ENCODE data around the gene MRPL54. TPM values are rescaled to one million over a fixed set of nuclear protein-coding genes. Genes with fewer than 3 reads are reported as not detected.

MRPL54 gene
- polyA plus RNA-seq, 1 donor (not counting 4 experiments of a cell fraction or from before 2014, with no cell fraction given): 27.0 TPM

DNA sequence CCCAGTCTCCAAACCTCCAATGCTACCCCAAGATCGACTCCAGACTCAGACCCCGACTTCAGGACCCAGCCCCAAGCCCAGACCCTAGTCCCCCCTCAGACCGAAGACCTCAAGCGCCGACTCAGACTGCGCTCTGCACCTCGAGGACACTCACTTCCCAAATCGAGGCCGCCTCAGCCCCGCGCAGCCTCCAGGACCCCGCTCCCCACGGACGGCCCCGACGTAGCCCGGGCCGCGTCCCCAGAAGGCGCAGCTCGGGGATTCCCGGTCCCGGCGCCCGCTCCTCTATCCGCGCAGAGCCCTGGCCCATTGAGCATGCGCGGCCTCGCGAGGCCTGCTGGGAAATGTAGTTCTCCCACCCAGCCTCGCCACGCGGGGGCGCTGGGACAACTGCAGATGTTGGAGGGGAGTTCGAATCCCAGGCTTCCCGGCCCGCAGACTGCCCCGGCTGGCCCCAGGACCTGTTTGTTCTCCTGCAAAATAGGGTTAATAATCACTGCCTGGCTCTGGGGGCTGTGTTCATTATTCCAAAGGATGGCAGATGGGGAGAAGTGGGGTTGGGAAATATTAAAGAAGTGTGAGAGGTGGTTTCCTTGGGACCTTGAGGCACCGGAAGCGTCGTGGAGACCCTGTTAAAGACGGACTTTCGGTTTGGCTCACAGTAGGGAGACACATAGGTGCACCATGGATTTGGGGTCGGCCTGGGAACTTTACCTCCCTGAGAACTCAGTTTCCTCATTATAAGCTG, 926 bp upstream of the MRPL54 start, which contains the start of gene APBA3:
APBA3 (minus strand) TSS at position 311 of the 748 bp plus-strand sequence. CDS start 1,428 bp downstream, outside the sequence.
- H3K79me2 ChIP-seq (ENCODE audit: control insufficient read depth, insufficient read depth, low read length): peaks cover 18% of the 10 kb centered on the region
- no peaks in the 10 kb centered on the region for H4K20me1 ChIP-seq (ENCODE audit: control insufficient read depth, extremely low read depth, insufficient read depth, low read length)
- peak within 1 kb of the TSS; percentile 98 for H3K27ac ChIP-seq (ENCODE audit: control insufficient read depth, insufficient read depth, low read length)
- peak; percentile 67 for DNase-seq (ENCODE audit: low read depth, low spot score)
- H3K36me3 ChIP-seq (ENCODE audit: control insufficient read depth in 2 of 2, extremely low read depth in 1 of 2, insufficient read depth in 2 of 2, low read length in 2 of 2): peaks cover 4 to 6% of the 10 kb centered on the region in 2 experiments
- H3K27me3 ChIP-seq (ENCODE audit: control insufficient read depth, extremely low read depth, insufficient read depth, low read length): no peaks in the 10 kb centered on the region
- H3K4me2 ChIP-seq (ENCODE audit: control insufficient read depth, extremely low read depth, insufficient read depth, low read depth, low read length): peak within 1 kb of the TSS; percentile 72
- H3K9me3 ChIP-seq (ENCODE audit: control insufficient read depth, low read depth, low read length): no peaks in the 10 kb centered on the region
- peak within 1 kb of the TSS; percentile 96 for H2AFZ ChIP-seq (ENCODE audit: control insufficient read depth, low read length)
- dilution Hi-C loops (cut with MboI; ENCODE audit: extremely low pct_ligation_motif_present, low sequenced_read_pairs): no loop called here
- H3K4me1 ChIP-seq (ENCODE audit: control insufficient read depth, extremely low read depth, insufficient read depth, low read length): peaks cover 9% of the 10 kb centered on the region
- TF ChIP-seq CTCF (optimal IDR thresholded peaks at IDR 0.05 in 1 of 3, IDR thresholded peaks at IDR 0.05 in 1 of 3, conservative IDR thresholded peaks at IDR 0.05 in 1 of 3; ENCODE audit: extremely low read depth in 1 of 3, insufficient read depth in 2 of 3, low read length in 3 of 3): peak; percentile 65 to 93 (median 79)
- no peak for TF ChIP-seq EZH2 (IDR thresholded peaks at IDR 0.05; ENCODE audit: low read length)
- no peaks in the 10 kb centered on the region for H3K9me1 ChIP-seq (ENCODE audit: control insufficient read depth, extremely low read depth, insufficient read depth, low read length)
- H3K9ac ChIP-seq (ENCODE audit: control insufficient read depth, extremely low read depth, insufficient read depth, low read length): peak within 1 kb of the TSS; percentile 99
- H3K4me3 ChIP-seq (ENCODE audit: control insufficient read depth in 2 of 3, extremely low read depth in 1 of 3, insufficient read depth in 2 of 3, low read depth in 1 of 3, low read length in 3 of 3): peak within 1 kb of the TSS; percentile 80 to 98 (median 96)
- FAIRE-seq: no peak

- peaks cover 9% of the 10 kb centered on the region for H3K4me1 ChIP-seq (ENCODE audit: control insufficient read depth, extremely low read depth, insufficient read depth, low read length)
- no peaks in the 10 kb centered on the region for H3K9me1 ChIP-seq (ENCODE audit: control insufficient read depth, extremely low read depth, insufficient read depth, low read length)
- dilution Hi-C loops (cut with MboI; ENCODE audit: extremely low pct_ligation_motif_present, low sequenced_read_pairs): no loop called here
- H3K27ac ChIP-seq (ENCODE audit: control insufficient read depth, insufficient read depth, low read length): peak overlapping the region; percentile 98
- DNase-seq (ENCODE audit: low read depth, low spot score) (no peak), FAIRE-seq (no peak)
- no peak overlapping the region for H2AFZ ChIP-seq (ENCODE audit: control insufficient read depth, low read length)
- H3K36me3 ChIP-seq (ENCODE audit: control insufficient read depth in 2 of 2, extremely low read depth in 1 of 2, insufficient read depth in 2 of 2, low read length in 2 of 2): peaks cover 7 to 8% of the 10 kb centered on the region in 2 experiments
- H3K4me2 ChIP-seq (ENCODE audit: control insufficient read depth, extremely low read depth, insufficient read depth, low read depth, low read length): peak overlapping the region; percentile 72
- peaks cover 18% of the 10 kb centered on the region for H3K79me2 ChIP-seq (ENCODE audit: control insufficient read depth, insufficient read depth, low read length)
- peak overlapping the region; percentile 99 for H3K9ac ChIP-seq (ENCODE audit: control insufficient read depth, extremely low read depth, insufficient read depth, low read length)
- TF ChIP-seq EZH2 (IDR thresholded peaks at IDR 0.05; ENCODE audit: low read length) (no peak), CTCF (optimal IDR thresholded peaks at IDR 0.05 in 1 of 3, IDR thresholded peaks at IDR 0.05 in 1 of 3, conservative IDR thresholded peaks at IDR 0.05 in 1 of 3; ENCODE audit: extremely low read depth in 1 of 3, insufficient read depth in 2 of 3, low read length in 3 of 3) (no peak)
- no peaks in the 10 kb centered on the region for H3K27me3 ChIP-seq (ENCODE audit: control insufficient read depth, extremely low read depth, insufficient read depth, low read length)
- peak overlapping the region; percentile 79 to 97 (median 94) for H3K4me3 ChIP-seq (ENCODE audit: control insufficient read depth in 2 of 3, extremely low read depth in 1 of 3, insufficient read depth in 2 of 3, low read depth in 1 of 3, low read length in 3 of 3)
- no peaks in the 10 kb centered on the region for H4K20me1 ChIP-seq (ENCODE audit: control insufficient read depth, extremely low read depth, insufficient read depth, low read length)
- no peaks in the 10 kb centered on the region for H3K9me3 ChIP-seq (ENCODE audit: control insufficient read depth, low read depth, low read length)
Observed at GRCh38 chr19:3762130-3762473, 380 bp upstream of the MRPL54 start.

Measured in keratinocyte (primary cell).